Right lobe of liver (tissue), 4 donors: ENCODE data around the gene GSS.
A peak's percentile ranks its signal among the peaks of the same experiment; 100 is the strongest.

Source experiments
- CTCF ChIP-seq, 4 donors: fragments of 200-600 bp in 3 of 4; fragments of 450-650 bp in 1 of 4; IDR thresholded peaks; one replicate each; pipeline versions ENCODE4 v1.5.1 to v1.8.0; 2016 to 2022; ENCODE audit warnings: antibody characterized with exemption in 4 of 4, mild to moderate bottlenecking in 2 of 4
- POLR2A ChIP-seq: fragments of 450-650 bp; IDR thresholded peaks from one replicate; pipeline ENCODE4 v1.6.1; 2017; ENCODE audit warnings: antibody characterized with exemption, mild to moderate bottlenecking
- donor health status: DM: no; HTN: no; CAD: no.
- donor health status: DM: no; HTN: no; CAD: no.
- donor health status: DM: no; HTN: yes; CAD: no.

GRCh38 chr20:34955231-34956040 lies at the start of gene GSS, which contains the start of gene MYH7B:
- TF ChIP-seq CTCF (IDR thresholded peaks at IDR 0.05) (peak; percentile 54 to 64 (median 56)), POLR2A (peak; percentile 84)
